Stimulated activated CD4-positive, alpha-beta T cell treated with anti-CD3 and anti-CD28 coated beads, Interleukin-2, amount 100 ng/mL, for 4 hours (primary cell): ENCODE results near the gene ALDH18A1.
"Not testable (repeated sequence)": the region's sequence is repeated elsewhere in the genome, so short reads cannot be mapped to it uniquely, and the experiment has no call there.

Experiments used
- DNase-seq: peaks from one replicate; pipeline ENCODE4 v3.0.0-alpha.2; 2020; ENCODE audit warnings: low read depth

The ALDH18A1 gene

DNA sequence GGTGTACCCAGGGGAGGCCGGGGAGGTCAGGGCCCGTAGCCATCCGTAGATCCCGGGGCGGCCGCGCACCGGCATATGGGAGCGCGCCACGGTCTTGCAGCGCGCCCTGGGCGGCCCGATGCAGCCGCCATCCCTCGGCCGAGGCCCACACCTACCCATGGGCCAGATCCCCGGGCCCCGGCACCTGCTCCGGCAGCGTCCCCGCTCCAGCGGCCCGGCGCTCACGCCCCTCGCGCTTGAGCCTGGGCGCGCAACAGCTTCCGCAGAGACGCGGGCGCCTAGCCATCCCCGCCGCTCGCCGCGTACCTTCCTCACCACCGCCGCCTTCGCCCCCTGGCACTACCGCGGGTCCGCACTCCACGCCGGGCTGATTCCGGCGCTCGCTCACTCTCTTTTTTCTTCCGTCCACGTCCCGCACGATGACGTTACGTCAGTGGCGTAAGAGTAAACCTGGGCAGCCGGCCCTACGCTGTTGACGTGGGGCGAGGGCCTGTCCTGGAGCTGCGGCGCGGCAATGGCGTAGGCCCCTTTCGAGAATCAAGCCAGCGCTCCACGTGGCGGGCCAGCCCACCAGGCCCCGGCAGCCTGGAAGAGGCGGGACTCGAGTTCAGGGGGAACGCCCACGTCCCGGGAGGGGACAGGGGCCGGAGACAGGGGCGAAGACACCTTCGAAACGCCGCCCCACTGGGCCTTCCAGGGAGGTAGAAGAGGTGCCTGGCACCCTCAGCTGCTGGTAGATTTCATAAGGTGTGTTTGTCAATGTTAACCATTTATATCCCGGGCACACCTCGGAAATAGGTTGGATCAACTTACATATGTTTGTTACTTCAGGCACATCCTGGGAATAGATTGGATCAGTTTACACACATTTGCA, at the start of gene ALDH18A1:
Gene ALDH18A1 (minus strand): TSS at position 421 of the 874 bp plus-strand sequence. CDS start 3,334 bp downstream, outside the sequence.
- peak; percentile 92 for DNase-seq

DNA sequence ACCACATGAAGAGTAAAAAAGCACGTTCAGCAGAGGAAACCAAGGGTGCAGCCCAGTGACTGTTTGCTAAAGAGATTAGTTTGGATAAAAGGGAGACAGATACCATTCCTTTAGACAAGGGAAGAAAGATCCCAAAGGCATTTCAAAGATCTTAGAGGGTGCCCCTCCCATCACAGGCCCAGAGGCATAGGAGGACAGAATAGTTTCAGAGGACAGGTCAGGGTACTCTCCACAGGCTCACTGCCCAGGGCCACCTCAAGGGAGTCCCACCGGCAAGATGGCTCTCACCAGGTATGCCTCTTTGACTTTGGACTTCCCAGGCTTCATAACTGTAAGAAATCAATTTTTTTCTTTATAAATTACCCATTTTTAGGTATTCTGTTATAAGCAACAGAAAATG, 41.9 kb upstream of the ALDH18A1 start:
- no peak for DNase-seq

DNA sequence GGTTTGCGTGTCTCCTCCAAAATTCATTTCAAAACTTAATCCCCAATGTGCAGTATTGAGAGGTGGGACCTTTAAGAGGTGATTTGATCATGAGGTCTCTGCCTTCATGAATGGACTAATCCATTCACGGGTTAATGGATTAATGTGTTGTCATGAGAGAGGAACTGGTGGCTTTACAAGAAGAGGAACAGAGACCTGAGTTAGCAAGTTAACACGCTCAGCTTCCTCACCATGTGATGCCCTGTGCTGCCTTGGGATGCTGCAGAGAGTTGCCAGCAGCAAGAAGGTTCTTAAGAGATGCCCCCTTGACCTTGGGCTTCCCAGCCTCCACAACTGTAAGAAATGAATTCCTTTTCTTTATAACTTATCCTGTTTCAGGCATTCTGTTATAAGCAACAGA, 40.9 kb upstream of the ALDH18A1 start:
- DNase-seq = no peak

DNA sequence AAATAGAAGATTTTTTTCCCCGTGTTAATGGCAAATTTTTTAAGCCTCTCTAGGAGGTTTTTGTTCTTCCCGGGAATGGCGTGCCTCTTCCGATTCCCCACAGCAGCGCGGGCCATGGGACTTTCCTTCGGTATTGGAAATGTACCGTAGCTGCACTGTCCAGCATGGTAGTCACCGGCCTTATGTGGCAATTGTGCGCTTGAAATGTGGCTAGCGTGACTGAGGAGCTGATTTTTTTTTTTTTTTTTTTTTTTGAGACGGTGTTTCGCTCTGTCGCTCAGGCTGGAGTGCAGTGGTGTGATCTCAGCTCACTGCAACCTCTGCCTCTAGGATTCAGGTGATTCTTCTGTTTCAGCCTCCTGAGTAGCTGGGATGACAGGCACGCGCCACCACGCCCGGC, 38.2 kb upstream of the ALDH18A1 start:
- DNase-seq = no peak

DNA sequence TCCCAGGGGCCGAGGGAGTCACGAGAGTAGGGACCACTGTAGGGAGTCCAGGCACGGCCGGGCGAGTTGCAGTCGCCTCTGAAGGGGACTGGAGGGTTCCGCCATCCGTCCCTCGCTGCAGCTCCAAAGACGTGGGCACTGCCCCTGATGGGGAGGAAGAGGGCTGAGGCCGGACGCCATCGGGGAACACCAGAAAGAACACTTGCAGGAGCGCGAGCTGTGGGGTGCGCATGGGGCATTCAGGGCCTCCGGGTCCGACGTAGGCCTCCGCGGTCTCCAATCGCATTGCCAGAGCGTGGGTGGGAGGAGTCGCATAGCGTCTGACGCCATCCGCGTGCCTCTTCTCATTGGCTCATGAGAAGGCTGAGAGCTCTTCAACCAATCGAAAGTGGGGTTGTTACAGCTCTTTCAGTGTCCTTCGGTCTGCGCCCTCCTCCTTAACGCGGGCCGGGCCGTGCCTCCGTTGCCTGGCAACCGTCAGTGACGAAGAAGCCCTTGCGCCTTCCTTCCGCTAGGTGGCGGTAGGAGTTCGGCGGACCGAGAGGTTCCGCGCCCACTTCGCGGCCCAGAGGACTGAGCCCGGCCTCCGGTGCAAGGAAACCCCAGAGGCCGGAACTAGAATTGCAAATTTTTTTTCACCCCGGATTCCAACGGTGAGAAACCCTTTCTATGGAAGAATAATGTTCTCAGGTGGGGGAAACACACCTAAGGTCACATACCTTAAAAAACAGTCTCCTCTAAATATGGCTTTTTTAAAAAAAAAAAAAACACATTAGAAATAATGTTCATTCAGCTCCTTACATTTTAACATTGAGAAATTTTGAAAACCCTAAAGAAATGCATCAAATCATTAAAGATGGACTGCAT, 37.4 kb upstream of the ALDH18A1 start, which contains the start of gene TCTN3:
Gene TCTN3 (minus strand): TSS at position 260 of the 867 bp plus-strand sequence. CDS start 28 bp downstream, at position 232.
- DNase-seq = peak; percentile 96

DNA sequence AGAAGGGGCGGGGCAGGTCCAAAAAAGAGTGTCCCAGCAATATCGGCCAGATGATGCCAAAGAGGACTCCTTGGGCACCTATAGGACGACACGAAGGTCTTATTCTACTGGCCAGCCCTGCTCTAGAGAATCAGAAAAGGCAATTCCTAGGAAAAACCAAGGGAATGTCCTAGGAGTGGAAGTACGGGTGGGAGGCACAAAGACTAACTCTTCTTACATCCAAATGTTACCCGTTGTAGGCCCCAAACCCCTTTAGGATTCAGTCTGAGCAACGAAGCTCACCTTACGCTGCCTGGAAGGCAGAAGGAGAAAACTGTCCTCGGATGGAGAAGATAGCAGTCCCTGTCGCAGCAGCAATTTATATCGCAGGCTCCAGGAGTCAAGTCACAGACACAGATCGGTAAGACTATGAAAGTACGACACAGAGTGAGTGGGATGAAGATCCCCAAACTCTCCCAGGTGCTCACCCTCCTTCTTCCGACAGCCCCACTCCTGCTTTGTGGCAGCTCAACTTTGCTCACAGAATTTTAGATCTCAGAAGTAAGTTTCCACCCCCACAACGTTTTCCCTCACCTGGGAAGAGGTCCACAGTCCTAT, 36.7 kb upstream of the ALDH18A1 start:
- no peak for DNase-seq

DNA sequence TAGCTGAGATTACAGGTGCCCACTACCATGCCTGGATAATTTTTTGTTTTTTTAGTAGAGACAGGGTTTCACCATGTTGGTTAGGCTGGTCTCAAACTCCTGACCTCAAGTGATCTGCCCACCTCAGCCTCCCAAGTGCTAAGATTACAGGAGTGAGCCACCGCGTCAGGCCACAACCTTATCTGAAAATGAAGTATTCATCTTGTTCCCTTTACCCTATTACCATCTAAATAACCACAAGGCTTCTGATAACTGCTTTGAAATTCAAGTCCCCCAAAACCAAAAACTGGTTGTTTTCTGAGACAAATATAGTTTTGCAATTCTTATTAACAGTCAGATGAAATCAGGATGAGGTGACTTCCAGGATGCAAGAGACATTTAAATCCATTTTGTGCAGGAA, 34.8 kb upstream of the ALDH18A1 start:
- no peak for DNase-seq

DNA sequence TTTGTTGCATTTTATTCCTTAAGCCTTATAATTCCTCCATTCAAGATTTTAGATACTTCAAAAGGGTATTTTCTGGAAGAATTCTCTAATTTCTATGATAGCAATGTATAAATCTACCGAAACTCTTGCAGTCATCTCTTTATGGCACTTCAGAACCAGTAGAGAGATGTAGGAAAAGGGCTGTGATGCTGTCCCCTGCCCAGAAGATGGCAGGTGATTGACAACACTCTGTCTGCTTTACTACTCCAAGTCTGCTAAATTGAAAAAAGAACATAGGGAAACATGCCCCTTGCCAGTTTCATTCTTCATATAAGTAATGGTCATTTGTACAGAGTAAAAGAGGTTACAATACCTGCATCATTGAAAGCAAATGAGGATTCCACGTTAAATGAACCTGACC, 32.1 kb upstream of the ALDH18A1 start:
- no peak for DNase-seq

DNA sequence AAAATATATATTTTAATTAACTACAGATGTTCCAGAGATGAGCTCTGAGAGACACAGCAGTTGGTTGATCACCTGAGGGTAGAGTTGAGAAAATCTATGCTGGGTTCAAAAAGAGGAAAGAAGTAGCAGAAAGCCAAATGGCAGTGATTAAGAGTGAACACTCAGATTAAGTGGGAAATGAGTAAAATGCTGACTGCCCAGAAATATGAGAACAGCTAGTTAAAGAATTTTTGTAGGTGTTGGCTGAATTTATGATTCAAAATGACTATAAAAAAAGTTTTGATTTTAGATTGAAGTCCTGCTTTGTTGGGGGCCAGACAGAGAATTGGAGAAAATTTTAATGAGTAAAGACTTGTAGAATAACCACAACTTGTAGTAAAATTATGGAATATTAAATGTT, 27.5 kb upstream of the ALDH18A1 start:
- no peak for DNase-seq

DNA sequence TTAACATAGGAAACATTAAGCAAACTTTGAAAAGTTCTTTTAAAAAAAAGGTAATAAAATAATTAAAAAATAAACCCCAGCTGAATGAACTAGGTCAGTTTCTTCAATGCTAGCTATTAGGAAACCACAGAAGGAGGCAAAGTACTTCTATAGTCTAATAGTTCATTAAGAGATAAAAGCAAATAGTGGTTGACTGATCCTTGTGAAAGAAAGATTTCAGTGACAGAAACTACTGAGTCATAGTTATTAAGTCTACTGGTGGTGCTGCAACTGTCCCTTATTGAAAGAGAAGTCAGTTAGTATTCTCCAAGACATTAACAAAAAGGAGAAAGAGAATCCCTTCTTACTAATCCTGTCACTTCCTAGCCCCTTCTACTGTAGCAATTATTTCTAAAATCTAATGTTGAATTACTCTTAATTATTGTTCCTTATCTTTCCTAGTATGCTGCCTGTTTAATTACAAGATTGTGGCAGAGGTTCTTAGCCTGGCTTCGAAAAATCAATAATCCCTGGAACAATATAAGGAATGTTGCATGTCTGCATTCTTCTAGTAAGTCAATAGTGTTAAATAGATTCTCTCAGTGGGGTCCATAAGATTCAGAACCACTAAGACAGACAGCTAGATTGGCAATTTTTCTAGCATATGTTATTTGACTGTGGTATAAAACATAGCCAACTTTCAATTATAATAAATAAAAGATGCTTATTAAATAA, 19.0 kb upstream of the ALDH18A1 start:
- no peak for DNase-seq

DNA sequence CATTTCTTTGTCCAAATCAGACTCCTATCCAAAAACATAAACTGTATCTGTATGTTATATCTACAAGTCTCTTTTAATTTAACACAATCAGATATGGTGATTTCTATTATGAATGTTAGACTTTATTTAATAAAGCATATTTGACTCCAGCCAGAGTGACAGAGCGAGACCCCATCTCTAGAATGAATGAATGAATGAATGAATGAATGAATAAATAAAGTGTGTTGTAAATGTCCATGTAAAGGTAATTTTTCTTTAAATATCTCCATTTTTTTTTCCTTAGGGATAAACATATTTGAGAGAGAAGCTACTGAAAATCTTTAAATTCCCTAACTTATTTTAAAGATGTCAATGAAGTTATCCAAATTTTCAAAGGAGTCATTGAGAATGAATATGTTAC, 18.1 kb upstream of the ALDH18A1 start:
- DNase-seq = no peak

DNA sequence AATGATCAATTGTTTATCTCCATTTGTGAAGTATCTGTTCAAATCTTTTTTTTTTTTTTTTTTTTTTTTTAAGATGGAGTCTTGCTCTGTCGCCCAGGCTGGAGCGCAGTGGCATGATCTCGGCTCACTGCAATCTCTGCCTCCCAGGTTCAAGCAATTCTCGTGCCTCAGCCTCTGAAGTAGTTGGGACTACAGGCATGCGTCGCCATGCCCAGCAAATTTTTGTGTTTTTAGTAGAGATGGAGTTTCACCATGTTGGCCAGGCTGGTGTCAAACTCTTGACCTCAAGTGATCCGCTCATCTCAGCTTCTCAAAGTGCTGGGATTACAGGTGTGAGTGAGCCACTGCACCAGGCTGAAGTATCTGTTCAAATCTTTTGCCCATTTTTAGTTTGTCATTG, 16.1 kb upstream of the ALDH18A1 start:
- DNase-seq = not testable (repeated sequence)

DNA sequence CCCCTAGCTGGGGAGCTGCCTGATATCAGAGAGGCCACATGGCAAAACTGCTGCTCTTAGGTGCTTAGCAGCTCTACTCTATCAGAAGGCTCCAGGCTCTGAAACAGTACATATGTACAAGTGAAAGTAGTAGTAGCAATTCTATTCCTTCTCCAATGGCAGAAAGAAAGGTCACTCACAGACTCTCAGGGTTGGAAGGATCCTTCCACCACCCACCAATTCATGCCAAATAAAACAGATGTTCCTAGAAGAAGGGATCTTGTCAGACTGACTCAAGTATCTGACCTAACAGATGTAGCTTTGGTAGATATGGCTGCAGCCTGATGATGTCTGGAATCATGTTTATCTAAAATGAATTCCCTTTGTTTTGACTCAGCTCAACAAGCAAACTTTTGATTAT, 8.0 kb upstream of the ALDH18A1 start:
- DNase-seq = no peak

DNA sequence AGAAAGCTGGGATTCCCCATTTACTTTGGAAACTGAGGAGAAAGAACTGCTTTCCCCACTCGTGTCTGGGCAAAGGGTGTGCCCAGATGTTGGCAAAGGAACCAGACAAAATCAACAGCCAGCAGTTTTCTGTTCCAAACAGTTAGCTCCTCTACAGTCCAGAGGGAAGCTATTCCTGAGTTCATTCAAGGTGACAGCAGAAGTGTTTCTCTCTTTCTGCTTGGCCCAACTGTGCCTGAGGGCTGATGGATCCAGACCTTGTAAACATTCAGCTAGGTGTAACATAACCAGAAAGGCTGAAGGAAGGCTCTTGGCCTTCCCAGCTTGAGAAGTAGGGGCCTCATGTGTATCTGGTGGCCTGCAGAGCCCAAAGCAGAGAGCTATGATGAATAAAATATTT, 7.0 kb upstream of the ALDH18A1 start:
- no peak for DNase-seq

DNA sequence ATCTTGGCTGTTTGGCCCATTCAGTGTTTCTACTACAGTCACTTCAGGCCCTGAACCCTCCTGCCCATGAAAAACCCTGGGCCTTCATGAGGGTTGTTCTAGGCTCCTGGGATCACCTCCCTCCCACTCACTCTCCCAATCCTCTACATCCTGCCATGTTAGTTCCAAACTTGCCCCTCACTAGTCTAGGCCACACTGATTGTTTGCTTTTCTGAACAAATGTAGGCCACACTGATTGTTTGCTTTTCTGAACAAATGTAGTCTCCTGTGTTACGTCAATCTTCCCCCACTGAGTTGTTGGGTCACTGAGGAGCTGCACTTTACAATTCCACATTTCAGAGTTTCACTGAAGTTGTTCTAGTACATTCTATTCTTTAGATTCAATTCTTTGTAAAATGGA, 5.3 kb upstream of the ALDH18A1 start:
- no peak for DNase-seq

DNA sequence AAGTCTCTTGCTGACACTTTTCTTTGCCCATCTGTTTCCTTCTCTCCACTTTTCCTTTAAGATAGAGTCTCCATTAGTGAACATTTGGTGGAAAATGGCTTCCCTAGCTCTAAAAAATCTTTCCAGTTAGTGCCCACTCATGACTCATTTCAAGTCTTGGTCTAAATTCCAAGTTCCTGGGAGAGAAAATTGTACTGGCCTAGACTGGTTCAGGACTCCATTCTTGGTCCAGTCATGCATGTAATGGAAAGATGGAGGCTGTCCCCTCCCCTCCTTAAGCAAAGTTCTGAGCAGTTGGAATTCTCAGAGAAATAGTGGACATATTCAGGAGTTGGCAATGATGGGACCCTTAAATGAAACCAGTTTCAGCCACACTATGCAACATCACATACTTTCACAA, 3.8 kb upstream of the ALDH18A1 start:
- no peak for DNase-seq

DNA sequence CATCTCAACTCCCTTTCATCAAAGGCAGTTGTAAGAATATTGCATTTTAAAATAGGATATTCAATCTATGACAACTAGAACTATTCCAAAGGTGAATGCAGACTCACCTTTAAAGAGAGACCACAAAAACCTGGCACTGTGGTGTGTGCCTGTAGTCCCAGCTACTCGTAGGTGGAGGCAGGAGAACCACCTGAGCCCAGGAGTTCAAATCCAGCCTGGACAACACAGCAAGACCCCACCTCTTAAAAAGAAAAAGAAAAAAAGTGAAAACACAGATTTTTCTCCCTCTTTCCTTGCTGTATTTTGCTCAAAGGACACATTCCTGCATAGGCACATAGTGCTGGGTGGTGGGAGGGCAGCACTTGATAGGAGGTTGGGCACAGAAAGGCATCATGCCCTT, 739 bp upstream of the ALDH18A1 start:
- DNase-seq = no peak

DNA sequence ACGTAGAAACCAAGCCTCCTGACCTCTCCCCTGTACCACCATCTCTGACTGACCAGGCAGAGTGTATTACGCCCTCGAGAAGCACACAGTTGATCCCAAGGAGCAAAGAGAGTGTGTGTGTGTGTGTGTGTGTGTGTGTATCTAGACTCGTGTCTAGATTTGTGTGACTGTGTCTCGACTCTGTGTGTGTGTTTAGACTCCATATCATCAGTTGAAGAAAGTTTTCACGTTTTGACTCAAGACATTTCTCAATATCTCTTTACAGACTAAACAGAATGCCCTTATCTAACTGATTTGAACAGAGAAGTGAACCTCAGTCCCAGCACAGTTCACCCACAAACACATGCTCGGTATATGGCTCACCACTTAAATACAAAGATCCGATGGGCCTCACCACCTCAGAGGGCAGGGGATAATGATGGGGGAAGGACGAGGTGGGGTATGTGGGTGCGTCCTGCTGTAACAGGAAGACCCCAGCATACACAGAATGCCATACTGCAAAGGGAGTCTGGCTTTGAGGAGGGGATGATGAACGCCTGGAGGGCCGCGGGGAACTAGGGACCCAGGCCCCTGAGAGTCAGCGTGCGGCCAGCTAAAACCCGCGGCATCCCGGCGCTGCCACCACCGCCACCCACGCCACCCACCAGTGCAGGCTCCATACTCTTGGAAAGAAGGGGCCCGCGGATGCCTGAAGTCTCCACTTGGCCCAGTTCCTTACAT, 780 bp downstream of the ALDH18A1 start:
- peak; percentile 9 for DNase-seq

DNA sequence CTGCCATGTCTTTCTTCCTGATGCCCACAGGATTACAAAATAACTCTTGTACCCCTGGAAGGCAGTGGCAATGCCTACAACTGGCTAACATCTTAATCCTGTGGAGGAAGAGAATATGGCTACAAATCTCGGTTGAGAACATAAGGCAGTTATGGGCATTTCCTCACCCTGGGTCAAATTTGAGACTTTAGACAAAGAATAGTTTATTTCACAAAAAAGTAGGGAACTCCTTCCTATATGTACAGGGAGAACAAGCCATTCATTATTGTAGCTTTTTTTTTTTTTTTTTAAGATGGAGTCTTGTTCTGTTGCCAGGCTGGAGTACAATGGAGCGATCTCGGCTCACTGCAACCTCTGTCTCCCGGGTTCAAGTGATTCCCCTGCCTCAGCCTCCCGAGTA, 2.6 kb downstream of the ALDH18A1 start:
- no peak for DNase-seq

DNA sequence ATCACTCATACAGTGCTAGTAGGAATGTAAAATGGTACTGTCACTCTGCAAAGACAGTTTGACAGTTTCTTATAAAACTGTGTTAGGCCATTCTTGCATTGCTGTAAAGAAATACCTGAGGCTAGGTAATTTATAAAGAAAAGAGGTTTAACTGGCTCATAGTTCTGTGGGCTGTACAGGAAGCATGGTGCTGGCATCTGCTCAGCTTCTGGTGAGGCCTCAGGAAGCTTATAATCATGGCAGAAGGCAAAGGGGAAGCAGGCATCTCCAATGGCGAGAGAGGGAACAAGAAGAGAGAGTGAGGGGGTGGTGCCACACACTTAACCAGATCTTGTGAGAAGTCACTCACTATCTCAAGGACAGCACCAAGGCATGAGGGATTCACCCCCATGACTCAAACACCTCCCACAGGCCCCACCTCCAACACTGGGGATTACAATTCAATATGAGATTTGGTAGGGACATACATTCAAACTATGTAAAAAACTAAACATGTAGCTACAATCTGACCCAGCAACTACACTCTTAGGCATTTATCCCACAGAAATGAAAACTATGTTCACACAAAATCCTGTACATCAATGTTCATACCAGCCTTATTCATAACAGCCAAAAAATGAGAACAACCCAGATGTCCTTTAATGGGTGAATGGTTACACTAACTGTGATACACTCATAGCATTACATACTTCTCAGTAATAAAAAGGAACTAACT, 5.0 kb downstream of the ALDH18A1 start:
- no peak for DNase-seq

DNA sequence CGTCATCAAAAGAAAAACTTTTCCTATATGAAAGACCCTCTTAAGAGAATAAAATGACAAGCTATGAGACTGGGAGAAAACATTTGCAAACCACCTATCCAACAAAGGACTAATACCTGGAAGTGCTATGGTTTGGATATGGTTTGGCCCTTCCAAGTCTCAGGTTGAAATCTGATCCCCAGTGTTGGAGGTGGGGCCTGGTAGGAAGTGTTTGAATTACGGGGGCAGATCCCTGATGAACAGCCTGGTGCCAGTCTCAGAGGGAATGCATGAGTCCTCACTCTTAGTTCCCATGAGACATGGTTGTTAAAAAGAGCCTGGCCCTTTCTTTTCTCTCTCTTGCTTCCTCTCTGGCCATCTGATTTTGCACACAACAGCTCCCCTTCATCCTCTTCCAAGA, 6.3 kb downstream of the ALDH18A1 start:
- DNase-seq = no peak
